NCI-H2196 treated with DMSO at 0.1 percent for 48 hours (cell line): ENCODE measurements around the gene SLC6A20.

Source experiments
- DNase-seq: peaks from one replicate; lab custom pipeline; 2025; ENCODE audit not compliant: unreplicated experiment; lab: John Stamatoyannopoulos, UW

The SLC6A20 gene

DNA sequence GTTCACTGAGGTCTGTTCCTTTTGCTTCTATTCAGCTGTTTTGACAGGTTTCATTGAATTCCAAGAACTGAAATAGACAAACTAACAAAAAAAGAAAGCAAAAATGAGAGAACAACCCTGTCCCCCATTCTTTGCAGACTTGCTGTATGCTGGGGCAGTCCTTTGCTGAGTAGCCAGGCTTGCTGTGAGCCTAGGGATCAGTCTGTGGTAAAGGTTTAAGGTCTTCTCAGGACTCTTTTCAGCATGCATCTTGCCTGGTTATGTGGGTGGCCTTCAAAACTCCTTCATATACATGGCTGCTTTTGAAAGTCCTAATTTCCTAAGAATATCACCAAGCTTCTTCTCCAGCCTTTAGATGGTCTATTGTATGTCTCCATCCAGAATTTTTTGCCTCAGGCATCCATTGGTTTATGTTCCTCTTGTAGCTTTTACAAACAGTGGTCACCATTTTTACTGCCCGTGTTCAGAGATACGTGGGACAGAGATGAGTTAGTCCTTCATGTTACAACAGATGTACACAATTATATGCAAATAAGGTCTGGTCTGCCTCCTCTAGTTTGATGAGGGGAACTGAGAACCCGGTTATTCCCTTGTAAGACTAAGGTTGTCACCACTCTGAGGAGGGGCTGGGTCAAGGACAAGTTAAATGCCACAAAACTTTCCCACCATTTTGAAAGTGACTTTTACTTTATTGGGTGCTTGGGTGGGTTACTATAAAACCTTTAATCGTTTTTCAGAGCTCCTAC lies 65.8 kb downstream of the SLC6A20 start:
- DNase-seq, result no peak

DNA sequence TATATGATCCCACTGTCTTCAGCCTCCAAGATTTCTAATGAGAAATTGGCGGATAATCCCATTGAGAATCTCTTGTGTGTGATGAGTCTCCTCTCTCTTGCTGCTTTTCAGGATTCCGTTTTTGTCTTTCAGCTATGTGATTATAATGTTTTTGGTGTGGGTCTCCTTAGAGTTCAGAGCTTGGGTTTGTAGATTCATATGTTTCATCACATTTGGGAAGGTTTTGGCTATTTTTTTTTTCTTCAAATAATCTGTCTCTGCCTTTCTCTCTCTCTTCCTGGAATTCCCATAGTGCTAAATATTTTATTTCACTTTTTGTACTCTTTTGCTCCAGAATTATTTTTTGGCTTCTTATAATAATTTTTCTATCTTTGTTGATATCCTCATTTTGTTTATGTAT lies 66.7 kb downstream of the SLC6A20 start:
- no peak for DNase-seq

DNA sequence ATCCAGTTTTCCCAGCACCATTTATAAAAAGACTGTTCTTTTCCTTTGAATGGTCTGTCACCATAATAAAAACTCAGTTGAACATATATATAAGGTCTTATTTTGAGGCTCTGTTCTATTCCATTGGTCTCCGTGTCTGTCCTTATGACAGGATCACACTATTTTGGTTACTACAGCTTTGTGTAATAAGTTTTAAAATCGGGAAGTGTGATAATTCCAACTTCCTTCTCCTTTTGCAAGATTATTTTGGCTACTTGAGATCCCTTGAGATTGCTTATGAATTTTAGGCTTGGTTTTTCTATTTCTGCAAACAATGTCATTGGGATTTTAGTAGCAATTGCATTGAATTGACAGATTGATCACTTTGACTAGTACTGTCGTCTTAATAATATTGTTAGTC lies 71.4 kb downstream of the SLC6A20 start:
- DNase-seq, result no peak

DNA sequence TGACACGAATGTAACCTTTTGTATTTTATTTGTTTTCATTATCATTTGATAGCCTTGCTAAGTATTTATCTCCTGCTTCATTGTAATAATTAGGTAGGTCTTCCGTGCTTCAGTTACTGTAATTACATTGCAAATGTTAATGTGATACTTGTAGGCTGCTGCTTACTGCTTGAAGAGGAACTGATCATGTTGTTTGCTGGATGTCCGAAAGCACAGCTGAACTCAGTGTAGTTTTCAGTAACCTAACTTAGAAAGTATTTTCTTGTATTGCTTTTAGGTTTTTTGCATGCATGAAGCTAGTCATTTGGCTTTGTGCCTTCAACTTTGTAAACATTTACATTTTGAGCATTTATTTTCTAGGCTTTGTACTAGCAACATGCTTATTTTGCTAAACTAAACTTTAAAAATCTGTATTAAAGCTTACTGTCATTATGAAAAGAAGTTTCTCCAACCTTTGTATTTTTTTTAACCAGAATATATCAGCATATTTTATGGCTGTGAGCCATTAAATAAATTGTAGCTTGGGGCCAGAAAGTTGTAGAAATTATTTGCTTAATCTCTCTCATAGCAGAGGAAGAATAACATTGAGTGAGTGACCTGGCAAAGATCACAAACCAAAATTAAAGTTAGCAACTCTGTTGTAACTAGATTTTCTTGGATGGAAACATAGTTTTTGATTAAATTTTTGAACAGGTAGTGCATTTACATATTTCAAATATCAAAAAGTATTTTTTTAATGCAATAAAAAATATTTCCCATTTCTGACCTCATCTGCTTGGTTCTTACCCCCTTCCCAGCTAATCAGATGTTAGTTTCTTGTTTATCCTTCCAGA lies 76.5 kb downstream of the SLC6A20 start:
- DNase-seq, result no peak

DNA sequence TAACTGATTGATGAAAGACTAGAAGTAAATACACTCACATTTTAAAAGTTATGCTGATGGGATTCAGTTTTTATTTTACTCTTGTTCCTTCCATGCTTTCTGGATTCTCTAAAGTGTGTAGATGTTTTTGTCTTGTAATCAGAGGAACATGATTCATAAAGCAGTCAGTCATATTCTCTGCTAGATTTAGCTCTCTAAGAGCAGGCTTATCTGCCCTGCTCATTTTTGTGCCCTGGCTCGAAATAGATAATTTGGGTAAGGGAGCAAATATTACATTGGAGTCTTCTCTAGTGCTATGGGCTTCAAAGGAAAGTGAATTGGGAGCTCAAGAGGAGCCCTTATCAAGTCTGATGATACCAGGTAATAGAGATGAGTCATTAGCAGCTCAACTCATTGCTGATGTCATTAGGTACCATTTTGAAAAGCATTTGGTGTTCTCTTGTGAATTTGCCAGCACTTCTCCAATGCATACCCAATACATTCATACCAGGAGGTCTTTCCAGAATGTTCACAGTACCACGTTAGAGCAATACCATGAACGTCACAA lies 79.5 kb downstream of the SLC6A20 start:
- DNase-seq, result no peak

DNA sequence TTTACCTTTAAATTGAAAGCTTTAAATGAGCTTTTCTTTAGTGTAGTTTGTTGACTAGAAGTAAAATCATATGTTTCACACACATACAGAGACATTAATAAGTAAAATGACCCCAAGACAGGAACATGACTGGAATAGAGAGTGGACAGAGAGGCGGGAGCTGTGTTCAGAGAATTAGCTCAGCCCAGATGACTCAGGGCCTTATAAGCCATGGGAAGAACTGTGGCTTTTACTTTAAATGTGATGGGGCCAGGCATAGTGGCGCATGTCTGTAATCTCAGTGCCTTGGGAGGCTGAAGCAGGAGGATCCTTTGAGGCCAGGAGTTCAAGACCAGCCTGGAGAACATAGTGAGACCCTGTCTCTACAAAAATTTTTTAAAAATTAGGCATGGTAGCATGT lies 80.4 kb downstream of the SLC6A20 start:
- no peak for DNase-seq

DNA sequence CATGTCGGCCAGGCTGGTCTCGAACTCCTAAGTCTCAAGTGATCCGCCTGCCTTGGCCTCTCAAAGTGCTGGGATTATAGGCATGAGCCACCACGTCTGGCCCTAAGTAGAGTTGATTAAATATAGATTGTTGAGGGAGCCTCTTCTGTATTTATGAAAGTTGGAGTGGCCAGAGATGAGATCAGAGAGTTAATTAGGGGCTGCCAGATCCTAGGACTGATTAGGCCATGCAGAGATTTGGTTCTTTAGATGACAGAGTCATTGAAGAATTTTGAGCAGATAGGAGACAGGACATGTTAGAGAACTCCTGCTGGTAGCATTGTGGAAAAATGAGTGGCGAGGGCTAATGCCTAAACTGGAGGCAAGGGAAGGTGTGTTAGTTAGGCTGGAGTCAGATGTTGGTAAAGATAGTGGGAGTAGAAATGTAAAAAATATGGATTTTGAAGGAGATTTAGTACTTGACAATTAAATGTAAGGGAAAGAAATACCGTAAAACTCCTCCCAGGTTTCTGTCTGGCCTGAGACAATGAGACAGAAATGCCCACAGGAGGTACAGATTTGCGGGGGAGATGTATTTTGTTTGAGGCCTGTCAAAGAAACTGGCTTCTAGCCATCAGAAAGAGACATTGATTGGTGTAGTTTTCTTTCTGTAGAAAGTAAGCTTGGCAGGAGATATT lies 83.8 kb downstream of the SLC6A20 start:
- no peak for DNase-seq

DNA sequence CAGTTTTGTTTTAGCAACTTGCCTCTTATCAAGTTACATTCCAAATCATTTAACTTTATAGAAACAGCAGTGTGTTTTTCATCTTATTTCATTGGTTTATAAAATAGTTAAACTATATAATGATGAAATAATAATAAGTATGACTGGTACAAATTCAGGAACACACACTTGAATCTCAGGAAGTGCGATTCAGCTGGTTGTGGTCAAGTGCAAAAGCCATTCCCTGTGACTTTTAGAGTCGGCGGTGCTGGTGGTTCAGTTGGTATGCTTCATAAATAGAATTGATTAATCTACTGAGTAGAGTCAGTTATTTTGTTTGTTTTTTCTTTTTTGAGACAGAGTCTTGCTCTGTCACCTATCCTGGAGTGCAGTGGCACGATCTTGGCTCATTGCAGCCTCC lies 84.4 kb downstream of the SLC6A20 start:
- DNase-seq, result no peak

DNA sequence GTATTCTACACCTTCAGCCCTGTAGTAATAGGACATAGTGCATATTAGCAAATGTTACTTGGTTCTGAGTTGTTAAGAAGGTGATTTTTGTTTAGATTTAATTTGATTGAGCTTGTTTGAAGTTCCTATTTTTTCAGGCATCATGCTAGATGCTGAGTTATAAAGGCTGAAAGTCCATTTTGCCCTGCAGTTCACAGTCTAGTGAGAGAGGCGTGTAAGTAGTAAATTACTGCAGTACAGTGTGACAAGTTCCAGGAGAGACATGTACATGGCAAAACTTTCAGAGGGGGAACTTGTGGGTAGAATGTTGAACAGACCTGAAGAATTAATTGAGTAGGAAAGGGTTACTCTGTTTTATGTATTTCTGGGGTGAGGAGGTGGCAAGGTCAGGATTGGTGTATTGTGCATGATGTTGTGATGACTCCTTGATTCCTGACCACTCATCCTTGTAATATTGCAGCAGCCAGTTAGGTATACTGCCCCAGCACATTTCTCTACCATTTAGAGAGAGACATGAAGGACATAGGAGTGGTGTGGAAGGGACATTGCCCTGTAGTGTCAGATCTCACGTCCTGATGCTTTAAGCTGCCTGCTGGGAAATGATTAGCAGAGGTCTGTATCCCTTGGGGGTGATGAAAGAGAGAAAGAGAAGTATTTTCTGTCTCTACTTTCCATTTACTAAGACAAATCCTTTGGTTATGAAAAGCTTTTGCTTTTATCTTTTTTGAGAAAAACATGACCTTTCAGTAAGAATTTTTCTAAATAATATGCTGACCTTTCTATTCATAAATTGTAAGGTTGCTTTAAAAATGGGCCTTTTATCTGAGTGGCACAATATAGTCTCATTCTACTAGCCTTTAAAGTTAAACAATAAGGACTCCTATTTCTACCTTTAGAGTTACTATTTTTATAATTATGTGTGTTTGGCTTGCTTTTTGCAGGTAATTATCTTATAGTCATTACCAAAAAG lies 90.2 kb downstream of the SLC6A20 start:
- no peak for DNase-seq
